ENCODE measurements around the gene MEGF6.

The MEGF6 gene

GRCh38 chr1:3498986-3499385 lies 112.3 kb downstream of the MEGF6 start:
- no peak for DNase-seq

- DNase-seq, result no peak
Observed at GRCh38 chr1:3498246-3498930, 112.9 kb downstream of the MEGF6 start.

- no peak for DNase-seq
Observed at GRCh38 chr1:3497521-3497920, 113.8 kb downstream of the MEGF6 start.

GRCh38 chr1:3496916-3497315 lies 114.4 kb downstream of the MEGF6 start:
- no peak for DNase-seq

GRCh38 chr1:3495776-3496745 lies 115.2 kb downstream of the MEGF6 start:
- DNase-seq, result no peak

- peak in 1 of 2 experiments; percentile 57 for DNase-seq
Observed at GRCh38 chr1:3494321-3495308, 116.7 kb downstream of the MEGF6 start.

- no peak for DNase-seq
Observed at GRCh38 chr1:3492545-3493246, 118.6 kb downstream of the MEGF6 start.

- peak in 1 of 2 experiments; percentile 25 for DNase-seq
Observed at GRCh38 chr1:3491291-3492246, 119.7 kb downstream of the MEGF6 start.

- no peak for DNase-seq
Observed at GRCh38 chr1:3490046-3490745, 121.1 kb downstream of the MEGF6 start.

GRCh38 chr1:3488432-3488831 lies 122.9 kb downstream of the MEGF6 start:
- DNase-seq, result no peak

- no peak for DNase-seq
Observed at GRCh38 chr1:3485016-3485415, 126.3 kb downstream of the MEGF6 start.

- DNase-seq, result no peak
Observed at GRCh38 chr1:3483801-3484444, 127.4 kb downstream of the MEGF6 start.

- no peak for DNase-seq
Observed at GRCh38 chr1:3483380-3483779, 127.9 kb downstream of the MEGF6 start.

GRCh38 chr1:3482378-3482849 lies 128.9 kb downstream of the MEGF6 start:
- no peak for DNase-seq

GRCh38 chr1:3481836-3482375 lies 129.4 kb downstream of the MEGF6 start:
- no peak for DNase-seq

GRCh38 chr1:3481046-3481445 lies 130.3 kb downstream of the MEGF6 start:
- no peak for DNase-seq

GRCh38 chr1:3480369-3480719 lies 131.0 kb downstream of the MEGF6 start:
- no peak for DNase-seq

- DNase-seq, result no peak
Observed at GRCh38 chr1:3479511-3480368, 131.6 kb downstream of the MEGF6 start.
